Ovary (tissue), 3 donors: ENCODE results near the gene IL3RA.

Experiments
- CTCF ChIP-seq, 3 donors: fragments of 450-650 bp in 2 of 3; fragments of 200-600 bp in 1 of 3; IDR thresholded peaks; one replicate each; pipeline versions ENCODE4 v1.5.1 to v1.8.0; 2016 to 2022; ENCODE audit warnings: antibody characterized with exemption in 3 of 3, mild to moderate bottlenecking in 1 of 3
- POLR2A ChIP-seq: fragments of 450-650 bp; IDR thresholded peaks from one replicate; pipeline ENCODE4 v1.6.1; 2017; ENCODE audit warnings: antibody characterized with exemption, mild to moderate bottlenecking, moderate library complexity
- donor health status: DM: no; HTN: no; CAD: no.

GRCh38 chrX:1351981-1352714, 15.6 kb downstream of the IL3RA start:
- TF ChIP-seq POLR2A (no peak), CTCF (IDR thresholded peaks at IDR 0.05) (no peak)
